ENCODE measurements around the gene BIRC2. TPM values are rescaled to one million over a fixed set of nuclear protein-coding genes. Genes with fewer than 3 reads are reported as not detected.
A peak's percentile ranks its signal among the peaks of the same experiment; 100 is the strongest.

Gene BIRC2
- total and polyA plus RNA-seq, 9 of the 15 experiments (the other 6 are each of a cell fraction or from before 2014, with no cell fraction given): 14.3 to 45.9 (median 20.7) TPM

- TF ChIP-seq NKRF (IDR thresholded peaks at IDR 0.05; ENCODE audit: borderline replicate concordance) (peak; percentile 45; the same call in 1 of the 2 replicates), XRCC4 (IDR thresholded peaks at IDR 0.05; ENCODE audit: extremely low read depth, insufficient read depth, insufficient read length) (no peak), ZNF57 (CRISPR knock-in tag; IDR thresholded peaks at IDR 0.05) (no peak), MLLT1 (IDR thresholded peaks at IDR 0.05) (peak in 1 of 2 experiments; percentile 70; a peak in 2 of 4 replicates), TCF7 (IDR thresholded peaks at IDR 0.05; ENCODE audit: borderline replicate concordance) (no peak), ARID3B (CRISPR knock-in tag; IDR thresholded peaks at IDR 0.05; ENCODE audit: borderline replicate concordance) (no peak), NRF1 (conservative IDR thresholded peaks at IDR 0.05 in 1 of 2, IDR thresholded peaks at IDR 0.05 in 1 of 2) (no peak), RCOR1 (IDR thresholded peaks at IDR 0.05; ENCODE audit: borderline replicate concordance in 1 of 2, low read depth in 2 of 2, low read length in 2 of 2) (no peak), ETS1 (conservative IDR thresholded peaks at IDR 0.05; ENCODE audit: control insufficient read depth, low read depth, low read length) (no peak), CCAR2 (IDR thresholded peaks at IDR 0.05; ENCODE audit: low read depth, low read length) (no peak), NFATC3 (IDR thresholded peaks at IDR 0.05) (no peak), RBBP5 (IDR thresholded peaks at IDR 0.05; ENCODE audit: borderline replicate concordance, insufficient read depth, low read length, poor library complexity, severe bottlenecking) (no peak), ZBTB5 (IDR thresholded peaks at IDR 0.05) (no peak), ZSCAN29 (IDR thresholded peaks at IDR 0.05) (no peak), ZNF512 (tag; IDR thresholded peaks at IDR 0.05) (no peak)
Observed at GRCh38 chr11:102347462-102348370, 702 bp downstream of the BIRC2 start (continued).

Data from K562 (cell line).